ENCODE results near the gene FSTL5.

The FSTL5 gene

GRCh38 chr4:161382655-161383054, 781.1 kb downstream of the FSTL5 start:
- Mint-ChIP-seq H3K27ac (no peak overlapping the region), H3K27me3 (no peaks in the 10 kb centered on the region), H3K9me3 (peaks cover 2% of the 10 kb centered on the region)

GRCh38 chr4:161376275-161376674, 787.5 kb downstream of the FSTL5 start:
- Mint-ChIP-seq H3K27me3 (no peaks in the 10 kb centered on the region), H3K36me3 (no peaks in the 10 kb centered on the region), H3K27ac (no peak overlapping the region), H3K4me1 (no peaks in the 10 kb centered on the region), H3K9me3 (peaks cover 7% of the 10 kb centered on the region), H3K4me3 (no peak overlapping the region)
- DNase-seq (ENCODE audit: low spot score in 2 of 2), result no peak
- ATAC-seq (ENCODE audit: low read depth), result no peak

More at GRCh38 chr4:161382655-161383054, 781.1 kb downstream of the FSTL5 start:
- Mint-ChIP-seq H3K4me1 (no peaks in the 10 kb centered on the region), H3K36me3 (no peaks in the 10 kb centered on the region), H3K4me3 (no peak overlapping the region)
- DNase-seq (ENCODE audit: low spot score in 2 of 2) (no peak), ATAC-seq (ENCODE audit: low read depth) (no peak)

GRCh38 chr4:161364681-161365080, 799.1 kb downstream of the FSTL5 start:
- no peaks in the 10 kb centered on the region for H3K36me3 Mint-ChIP-seq
- DNase-seq (ENCODE audit: low spot score in 2 of 2), result no peak
- H3K9me3 Mint-ChIP-seq, result peaks cover 1% of the 10 kb centered on the region
- no peak for ATAC-seq (ENCODE audit: low read depth)
- no peak overlapping the region for H3K4me3 Mint-ChIP-seq
- H3K4me1 Mint-ChIP-seq, result no peaks in the 10 kb centered on the region
- H3K27me3 Mint-ChIP-seq, result no peaks in the 10 kb centered on the region
- H3K27ac Mint-ChIP-seq, result no peak overlapping the region

- Mint-ChIP-seq H3K4me3 (no peak overlapping the region), H3K27me3 (no peaks in the 10 kb centered on the region), H3K27ac (no peak overlapping the region), H3K36me3 (no peaks in the 10 kb centered on the region), H3K4me1 (no peaks in the 10 kb centered on the region), H3K9me3 (peaks cover 1% of the 10 kb centered on the region)
- DNase-seq (ENCODE audit: low spot score in 2 of 2) (no peak), ATAC-seq (ENCODE audit: low read depth) (no peak)
Measured at GRCh38 chr4:161360982-161361381, 802.8 kb downstream of the FSTL5 start.

- H3K4me3 Mint-ChIP-seq, result no peak overlapping the region
- no peak for DNase-seq (ENCODE audit: low spot score in 2 of 2)
Measured at GRCh38 chr4:161359491-161359890, 804.3 kb downstream of the FSTL5 start.

GRCh38 chr4:161356351-161356750, 807.4 kb downstream of the FSTL5 start:
- no peak for ATAC-seq (ENCODE audit: low read depth)
- Mint-ChIP-seq H3K27ac (no peak overlapping the region), H3K9me3 (peaks cover 1% of the 10 kb centered on the region), H3K36me3 (no peaks in the 10 kb centered on the region), H3K27me3 (no peaks in the 10 kb centered on the region), H3K4me3 (no peak overlapping the region), H3K4me1 (no peaks in the 10 kb centered on the region)
- DNase-seq (ENCODE audit: low spot score in 2 of 2), result no peak

More at GRCh38 chr4:161359491-161359890, 804.3 kb downstream of the FSTL5 start:
- Mint-ChIP-seq H3K36me3 (no peaks in the 10 kb centered on the region), H3K27ac (no peak overlapping the region), H3K4me1 (no peaks in the 10 kb centered on the region), H3K9me3 (peaks cover 1% of the 10 kb centered on the region), H3K27me3 (no peaks in the 10 kb centered on the region)
- no peak for ATAC-seq (ENCODE audit: low read depth)

GRCh38 chr4:161350946-161351345, 812.9 kb downstream of the FSTL5 start:
- no peak for DNase-seq (ENCODE audit: low spot score in 2 of 2)

GRCh38 chr4:161345741-161346140, 818.1 kb downstream of the FSTL5 start:
- no peaks in the 10 kb centered on the region for H3K36me3 Mint-ChIP-seq
- DNase-seq (ENCODE audit: low spot score in 2 of 2), result no peak
- no peaks in the 10 kb centered on the region for H3K27me3 Mint-ChIP-seq
- no peak overlapping the region for H3K4me3 Mint-ChIP-seq
- H3K9me3 Mint-ChIP-seq, result peaks cover 6% of the 10 kb centered on the region
- no peaks in the 10 kb centered on the region for H3K4me1 Mint-ChIP-seq
- no peak for ATAC-seq (ENCODE audit: low read depth)
- H3K27ac Mint-ChIP-seq, result no peak overlapping the region

More at GRCh38 chr4:161350946-161351345, 812.9 kb downstream of the FSTL5 start:
- Mint-ChIP-seq H3K27ac (no peak overlapping the region), H3K4me1 (no peaks in the 10 kb centered on the region), H3K36me3 (no peaks in the 10 kb centered on the region), H3K27me3 (no peaks in the 10 kb centered on the region), H3K9me3 (peaks cover 4% of the 10 kb centered on the region), H3K4me3 (no peak overlapping the region)
- no peak for ATAC-seq (ENCODE audit: low read depth)

- Mint-ChIP-seq H3K27me3 (no peaks in the 10 kb centered on the region), H3K4me3 (no peak overlapping the region), H3K9me3 (peaks cover 6% of the 10 kb centered on the region), H3K27ac (no peak overlapping the region), H3K4me1 (no peaks in the 10 kb centered on the region), H3K36me3 (no peaks in the 10 kb centered on the region)
- ATAC-seq (ENCODE audit: low read depth), result no peak
- DNase-seq (ENCODE audit: low spot score in 2 of 2), result no peak
Measured at GRCh38 chr4:161343569-161343950, 820.2 kb downstream of the FSTL5 start.

- no peak overlapping the region for H3K4me3 Mint-ChIP-seq
- no peaks in the 10 kb centered on the region for H3K36me3 Mint-ChIP-seq
- no peak for DNase-seq (ENCODE audit: low spot score in 2 of 2)
- no peak overlapping the region for H3K27ac Mint-ChIP-seq
- H3K27me3 Mint-ChIP-seq, result no peaks in the 10 kb centered on the region
- no peak for ATAC-seq (ENCODE audit: low read depth)
- no peaks in the 10 kb centered on the region for H3K4me1 Mint-ChIP-seq
- peaks cover 6% of the 10 kb centered on the region for H3K9me3 Mint-ChIP-seq
Measured at GRCh38 chr4:161342881-161343568, 820.8 kb downstream of the FSTL5 start.

- Mint-ChIP-seq H3K9me3 (no peaks in the 10 kb centered on the region), H3K4me3 (no peak overlapping the region), H3K27ac (no peak overlapping the region), H3K36me3 (no peaks in the 10 kb centered on the region), H3K27me3 (no peaks in the 10 kb centered on the region), H3K4me1 (no peaks in the 10 kb centered on the region)
- DNase-seq (ENCODE audit: low spot score in 2 of 2) (no peak), ATAC-seq (ENCODE audit: low read depth) (no peak)
Measured at GRCh38 chr4:161336621-161337020, 827.2 kb downstream of the FSTL5 start.

GRCh38 chr4:161336016-161336530, 827.7 kb downstream of the FSTL5 start:
- Mint-ChIP-seq H3K4me3 (no peak overlapping the region), H3K36me3 (no peaks in the 10 kb centered on the region), H3K4me1 (no peaks in the 10 kb centered on the region), H3K27me3 (no peaks in the 10 kb centered on the region), H3K27ac (no peak overlapping the region), H3K9me3 (no peaks in the 10 kb centered on the region)
- ATAC-seq (ENCODE audit: low read depth), result no peak
- DNase-seq (ENCODE audit: low spot score in 2 of 2), result no peak
